ENCODE data around the gene NAP1L4.

- TF ChIP-seq CTCF (IDR thresholded peaks at IDR 0.05; ENCODE audit: low read depth, low read length) (no peak), EZH2phosphoT487 (IDR thresholded peaks at IDR 0.05; ENCODE audit: low read depth) (no peak)
Measured at GRCh38 chr11:2942447-2942846, 49.7 kb downstream of the NAP1L4 start.

Measured in OCI-LY3 (cell line).